Activated CD4-positive, CD25-positive, alpha-beta regulatory T cell treated with anti-CD3 and anti-CD28 coated beads, Interleukin-2, amount 50 U/mL, for 16 hours (primary cell): ENCODE data around the gene ADARB1.

ENCODE experiments used
- DNase-seq: peaks from one replicate; pipeline ENCODE4 v3.0.0-alpha.2; 2020; ENCODE audit warnings: low read depth, low spot score

The ADARB1 gene

GRCh38 chr21:45225741-45226327 is 151.5 kb downstream of the ADARB1 start:
- DNase-seq: no peak

GRCh38 chr21:45226540-45227326 is 152.4 kb downstream of the ADARB1 start:
- no peak for DNase-seq

GRCh38 chr21:45227735-45228134 is 153.4 kb downstream of the ADARB1 start:
- DNase-seq: no peak

GRCh38 chr21:45228171-45228641 is 153.8 kb downstream of the ADARB1 start:
- peak; percentile 36 for DNase-seq

- DNase-seq: no peak
Observed at GRCh38 chr21:45228656-45229240, 154.4 kb downstream of the ADARB1 start.

GRCh38 chr21:45231705-45232104 is 157.3 kb downstream of the ADARB1 start:
- DNase-seq: no peak

- no peak for DNase-seq
Observed at GRCh38 chr21:45234127-45234526, 159.7 kb downstream of the ADARB1 start.

- DNase-seq: no peak
Observed at GRCh38 chr21:45234965-45235364, 160.6 kb downstream of the ADARB1 start.

GRCh38 chr21:45235488-45235887 is 161.1 kb downstream of the ADARB1 start:
- DNase-seq: no peak

- no peak for DNase-seq
Observed at GRCh38 chr21:45236481-45236880, 162.1 kb downstream of the ADARB1 start.

- no peak for DNase-seq
Observed at GRCh38 chr21:45237401-45237800, 163.0 kb downstream of the ADARB1 start.

GRCh38 chr21:45241357-45241756 is 167.0 kb downstream of the ADARB1 start:
- no peak for DNase-seq

GRCh38 chr21:45243603-45244002 is 169.2 kb downstream of the ADARB1 start:
- no peak for DNase-seq

- DNase-seq: no peak
Observed at GRCh38 chr21:45244799-45245340, 170.5 kb downstream of the ADARB1 start.

GRCh38 chr21:45246386-45247320 is 172.3 kb downstream of the ADARB1 start:
- DNase-seq: no peak

GRCh38 chr21:45248301-45248892 is 174.0 kb downstream of the ADARB1 start:
- no peak for DNase-seq

- no peak for DNase-seq
Observed at GRCh38 chr21:45248893-45249381, 174.6 kb downstream of the ADARB1 start.

- no peak for DNase-seq
Observed at GRCh38 chr21:45249626-45250025, 175.2 kb downstream of the ADARB1 start.

- no peak for DNase-seq
Observed at GRCh38 chr21:45250272-45250671, 175.9 kb downstream of the ADARB1 start.

- no peak for DNase-seq
Observed at GRCh38 chr21:45250914-45251634, 176.7 kb downstream of the ADARB1 start.
